Naive thymus-derived CD4-positive, alpha-beta T cell (primary cell): ENCODE measurements around the gene LARGE1. TPM values are rescaled to one million over a fixed set of nuclear protein-coding genes. Genes with fewer than 3 reads are reported as not detected.

Experiments
- ATAC-seq: fragments of 150-1000 bp; cut with Tn5 transposase; 2 replicates; pipeline ENCODE4 v1.10.0; 2021; ENCODE audit warnings: mild to moderate bottlenecking, moderate library complexity
- CTCF ChIA-PET: fragments of 350-600 bp; sonication (Branson Sonifier 250); formaldehyde crosslinking; loops from one replicate; lab custom pipeline; 2021; ENCODE audit warnings: antibody characterized with exemption; lab: Charles Lee
- POLR2A ChIA-PET: fragments of 350-600 bp; sonication (Branson Sonifier 250); formaldehyde crosslinking; loops from one replicate; lab custom pipeline; 2021; ENCODE audit warnings: antibody characterized with exemption, inconsistent platforms; lab: Charles Lee
- DNase-seq, 9 donors: peaks; one replicate each; pipeline versions ENCODE4 v3.0.0 to v3.0.0-alpha.2; 2020 to 2022; ENCODE audit warnings: mixed read lengths in 1 of 9
- H3K27ac ChIP-seq: one replicate; pipeline ENCODE4 v1.7.0; 2013; ENCODE audit warnings: mild to moderate bottlenecking, low read depth, low read length, moderate library complexity
- H3K27me3 ChIP-seq, 2 donors: one replicate each; pipeline ENCODE4 v1.7.0; 2013; ENCODE audit warnings: low read length in 2 of 2, mild to moderate bottlenecking in 2 of 2, moderate library complexity in 2 of 2; ENCODE audit not compliant: control insufficient read depth in 2 of 2, insufficient read depth in 2 of 2
- H3K36me3 ChIP-seq, 3 experiments: 1 replicate in 2 of 3; 2 replicates in 1 of 3; pipeline ENCODE4 v1.7.0; 2013; ENCODE audit warnings: low read length in 3 of 3, mild to moderate bottlenecking in 3 of 3, moderate library complexity in 1 of 3; ENCODE audit not compliant: insufficient read depth in 3 of 3, control insufficient read depth in 2 of 3
- H3K4me1 ChIP-seq, 2 donors: one replicate each; pipeline ENCODE4 v1.7.0; 2013; ENCODE audit warnings: low read length in 2 of 2, mild to moderate bottlenecking in 2 of 2, moderate library complexity in 1 of 2; ENCODE audit not compliant: control insufficient read depth in 2 of 2, insufficient read depth in 2 of 2
- H3K4me3 ChIP-seq: 2 replicates; pipeline ENCODE4 v1.7.0; 2013; ENCODE audit warnings: mild to moderate bottlenecking, low read length
- H3K9me3 ChIP-seq, 3 experiments: 1 replicate in 2 of 3; 2 replicates in 1 of 3; pipeline ENCODE4 v1.7.0; 2013; ENCODE audit warnings: low read length in 3 of 3; ENCODE audit not compliant: control insufficient read depth in 2 of 3
- H3K27ac Mint-ChIP-seq, 9 donors: one replicate each; pipeline ENCODE4 v1.8.0; 2020 to 2022; ENCODE audit warnings: mixed read lengths in 9 of 9, mild to moderate bottlenecking in 8 of 9, moderate library complexity in 5 of 9, inconsistent platforms in 2 of 9
- H3K27me3 Mint-ChIP-seq, 5 donors: one replicate each; pipeline ENCODE4 v1.8.0; 2021 to 2022; ENCODE audit warnings: mixed read lengths in 5 of 5, mild to moderate bottlenecking in 1 of 5
- H3K36me3 Mint-ChIP-seq, 5 donors: one replicate each; pipeline ENCODE4 v1.8.0; 2020 to 2022; ENCODE audit warnings: mixed read lengths in 5 of 5, mild to moderate bottlenecking in 3 of 5, inconsistent platforms in 1 of 5
- H3K4me1 Mint-ChIP-seq, 7 donors: one replicate each; pipeline ENCODE4 v1.8.0; 2020 to 2022; ENCODE audit warnings: mixed read lengths in 7 of 7, mild to moderate bottlenecking in 3 of 7, inconsistent platforms in 1 of 7
- H3K4me3 Mint-ChIP-seq, 10 donors: one replicate each; pipeline ENCODE4 v1.8.0; 2020 to 2022; ENCODE audit warnings: mild to moderate bottlenecking in 10 of 10, mixed read lengths in 10 of 10, moderate library complexity in 6 of 10, inconsistent platforms in 2 of 10
- H3K9me3 Mint-ChIP-seq, 11 donors: one replicate each; pipeline ENCODE4 v1.8.0; 2020 to 2022; ENCODE audit warnings: mixed read lengths in 11 of 11, mild to moderate bottlenecking in 4 of 11, inconsistent platforms in 1 of 11, moderate library complexity in 1 of 11
- intact Hi-C, 2 donors: fragments of 100-400 bp; cut with micrococcal nuclease; formaldehyde crosslinking; loops; one replicate each; pipeline ENCODE4 v1.15.1; 2023
- polyA plus RNA-seq, 2 donors: library from polyadenylated mRNA; unstranded; fragments of 300-500 nt; fragmentation: Illumina TruSeq; gene quantifications; one replicate each; pipeline ENCODE4 v1.2.3, GENCODE V29; 2021
- total RNA-seq, 6 experiments: library from RNA in 5 of 6; stranded (reverse) in 5 of 6; gene quantifications; 1 replicate in 5 of 6; 2 replicates in 1 of 6; pipeline ENCODE4 v1.2.3 and lab custom pipeline; 2021 to 2026

LARGE1 gene
- total and polyA plus RNA-seq, 7 experiments from 2014 or later, result 2.3 to 4.8 (median 3.0) TPM; not detected in 3

DNA sequence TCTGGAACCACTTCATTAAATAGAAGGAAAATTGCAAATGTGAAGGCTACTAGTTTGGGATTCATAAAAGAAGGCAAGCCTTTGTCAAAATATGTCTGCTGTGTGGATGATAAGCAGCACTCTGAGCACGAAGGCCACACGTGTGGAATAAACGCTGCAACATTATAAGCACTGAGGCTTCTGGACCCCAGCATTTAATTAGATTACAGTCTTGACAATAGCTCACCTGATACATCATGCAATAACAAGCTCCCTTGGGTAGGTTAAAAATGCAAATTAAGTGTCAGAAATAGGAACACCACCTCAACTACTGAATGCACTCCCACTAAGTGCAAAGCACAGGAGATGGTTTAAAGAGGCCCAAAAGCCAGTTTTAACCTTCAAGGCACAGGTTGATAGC is 179.3 kb downstream of the LARGE1 start:
- no peaks in the 10 kb centered on the region for H3K4me1 Mint-ChIP-seq
- ChIA-PET POLR2A (no interaction called here), CTCF (no interaction called here)
- no peak for DNase-seq
- no peak for ATAC-seq
- no peaks in the 10 kb centered on the region for H3K9me3 ChIP-seq
- intact Hi-C loops, result no loop called here
- no peak overlapping the region for H3K27ac Mint-ChIP-seq
- no peak overlapping the region for H3K4me3 ChIP-seq
- H3K27me3 Mint-ChIP-seq, result peaks cover 0 to 4% (median 0%) of the 10 kb centered on the region in 5 donors
- no peak overlapping the region for H3K4me3 Mint-ChIP-seq
- H3K4me1 ChIP-seq, result no peaks in the 10 kb centered on the region
- no peaks in the 10 kb centered on the region for H3K36me3 ChIP-seq
- H3K27ac ChIP-seq, result no peak overlapping the region
- no peaks in the 10 kb centered on the region for H3K27me3 ChIP-seq
- no peaks in the 10 kb centered on the region for H3K36me3 Mint-ChIP-seq
- H3K9me3 Mint-ChIP-seq, result peaks cover 0 to 19% (median 3%) of the 10 kb centered on the region in 11 donors

DNA sequence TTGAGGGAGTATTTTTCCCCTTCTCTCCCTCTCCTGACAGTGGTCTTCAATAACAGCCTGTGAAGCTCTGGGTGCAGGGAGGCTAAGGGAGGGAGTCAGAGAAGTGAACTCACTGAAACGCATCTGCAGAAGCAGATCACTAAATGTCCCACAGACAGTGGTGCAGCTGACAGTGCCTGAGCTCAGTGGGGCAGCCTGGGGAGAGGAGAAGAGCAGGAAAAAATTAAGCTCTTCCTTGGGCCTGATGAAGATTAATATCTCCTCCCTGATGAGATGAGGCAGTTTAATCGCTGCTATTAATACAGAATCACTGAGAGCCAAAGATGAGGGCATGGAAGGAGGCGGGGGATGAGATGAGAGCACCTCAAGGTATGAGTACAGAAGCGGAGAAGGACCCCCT is 180.8 kb downstream of the LARGE1 start:
- H3K4me3 ChIP-seq, result no peak overlapping the region
- H3K4me3 Mint-ChIP-seq, result no peak overlapping the region
- H3K27ac Mint-ChIP-seq, result no peak overlapping the region
- ATAC-seq (no peak), DNase-seq (no peak)
- POLR2A ChIA-PET, result no interaction called here
- H3K4me1 ChIP-seq, result no peaks in the 10 kb centered on the region
- H3K9me3 Mint-ChIP-seq, result peaks cover 0 to 22% (median 3%) of the 10 kb centered on the region in 11 donors
- no peaks in the 10 kb centered on the region for H3K4me1 Mint-ChIP-seq
- intact Hi-C loops, result no loop called here
- H3K36me3 Mint-ChIP-seq, result no peaks in the 10 kb centered on the region
- H3K27me3 ChIP-seq, result no peaks in the 10 kb centered on the region
- no peak overlapping the region for H3K27ac ChIP-seq
- CTCF ChIA-PET, result no interaction called here
- no peaks in the 10 kb centered on the region for H3K36me3 ChIP-seq
- peaks cover 0 to 4% (median 0%) of the 10 kb centered on the region in 5 donors for H3K27me3 Mint-ChIP-seq
- no peaks in the 10 kb centered on the region for H3K9me3 ChIP-seq

DNA sequence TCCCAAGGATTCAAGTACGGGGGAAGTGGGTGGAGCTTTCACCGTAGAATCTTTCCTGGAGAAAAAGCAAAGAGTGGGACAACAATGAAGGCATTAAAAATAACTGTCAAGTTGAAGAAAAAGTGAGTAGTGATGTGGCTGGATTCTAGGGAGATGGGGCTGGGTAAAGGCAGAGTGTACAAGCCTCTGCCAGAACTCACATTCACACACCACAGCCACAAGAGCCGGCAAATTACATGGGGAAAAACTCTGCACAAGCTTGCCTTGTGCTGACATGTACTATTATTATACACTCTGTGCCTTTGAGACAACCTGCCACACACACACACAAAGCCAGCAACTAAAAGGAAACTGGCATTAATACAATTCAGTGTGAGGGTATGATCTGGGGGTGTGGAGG is 182.6 kb downstream of the LARGE1 start:
- H3K4me1 ChIP-seq, result no peaks in the 10 kb centered on the region
- H3K27me3 Mint-ChIP-seq, result peaks cover 0 to 4% (median 0%) of the 10 kb centered on the region in 5 donors
- POLR2A ChIA-PET, result no interaction called here
- H3K4me3 Mint-ChIP-seq, result no peak overlapping the region
- intact Hi-C loops, result no loop called here
- H3K27ac ChIP-seq, result no peak overlapping the region
- H3K27ac Mint-ChIP-seq, result no peak overlapping the region
- H3K4me3 ChIP-seq, result no peak overlapping the region
- CTCF ChIA-PET, result no interaction called here
- H3K9me3 ChIP-seq, result no peaks in the 10 kb centered on the region
- ATAC-seq (no peak), DNase-seq (no peak)
- peaks cover 0 to 21% (median 3%) of the 10 kb centered on the region in 11 donors for H3K9me3 Mint-ChIP-seq
- H3K36me3 Mint-ChIP-seq, result no peaks in the 10 kb centered on the region
- H3K36me3 ChIP-seq, result no peaks in the 10 kb centered on the region
- H3K4me1 Mint-ChIP-seq, result no peaks in the 10 kb centered on the region
- no peaks in the 10 kb centered on the region for H3K27me3 ChIP-seq

DNA sequence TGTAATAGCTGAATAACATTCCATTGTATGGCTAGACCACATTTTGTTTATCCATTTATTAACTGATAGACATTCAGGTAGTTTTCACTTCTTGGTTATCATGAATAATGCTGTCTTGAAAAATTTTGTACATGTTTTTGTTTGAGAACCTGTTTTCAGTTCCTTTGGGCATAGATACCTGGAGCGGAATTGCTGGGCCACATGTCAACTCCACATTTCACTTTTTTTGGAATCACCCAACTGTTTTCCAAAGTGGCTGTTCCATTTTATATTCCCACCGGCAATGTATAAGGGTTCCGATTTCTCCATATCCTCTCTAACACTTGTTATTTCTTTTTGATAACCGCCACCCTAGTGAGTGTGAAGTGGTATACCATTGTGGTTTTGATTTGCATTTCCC is 184.3 kb downstream of the LARGE1 start:
- Mint-ChIP-seq H3K27ac (no peak overlapping the region), H3K4me3 (no peak overlapping the region), H3K36me3 (no peaks in the 10 kb centered on the region), H3K27me3 (no peaks in the 10 kb centered on the region), H3K9me3 (peaks cover 0 to 25% (median 5%) of the 10 kb centered on the region in 11 donors), H3K4me1 (no peaks in the 10 kb centered on the region)
- ChIA-PET CTCF (interaction anchor here (0.7 kb wide), 1 partner anchor 218 kb away, joined by 3 read pairs; no protein-coding TSS in a partner anchor), POLR2A (no interaction called here)
- intact Hi-C loops, result no loop called here
- no peak overlapping the region for H3K27ac ChIP-seq
- H3K4me3 ChIP-seq, result no peak overlapping the region
- no peaks in the 10 kb centered on the region for H3K9me3 ChIP-seq
- H3K36me3 ChIP-seq, result no peaks in the 10 kb centered on the region
- H3K4me1 ChIP-seq, result no peaks in the 10 kb centered on the region
- ATAC-seq, result no peak
- no peak for DNase-seq
- no peaks in the 10 kb centered on the region for H3K27me3 ChIP-seq

DNA sequence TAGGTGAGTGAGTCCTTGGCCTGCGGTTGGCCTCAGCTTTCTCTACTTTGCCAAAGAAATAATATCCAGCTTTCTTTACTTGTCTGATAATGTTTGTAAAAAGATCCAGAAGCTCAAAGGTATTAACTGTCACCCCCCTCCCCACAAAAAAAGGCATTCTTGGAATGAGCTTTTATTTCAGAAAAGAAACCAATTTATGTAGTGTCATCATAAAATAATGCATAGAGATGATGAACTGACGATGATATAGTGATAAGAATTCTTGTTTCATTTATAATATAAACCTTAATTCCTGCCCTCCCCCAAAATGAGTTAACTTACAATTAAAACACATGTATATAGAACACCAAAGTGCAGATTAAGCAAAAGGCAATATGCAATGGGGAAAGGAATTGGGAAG is 191.4 kb downstream of the LARGE1 start:
- Mint-ChIP-seq H3K9me3 (peaks cover 0 to 27% (median 7%) of the 10 kb centered on the region in 11 donors), H3K36me3 (no peaks in the 10 kb centered on the region), H3K27ac (no peak overlapping the region), H3K27me3 (peaks cover 0 to 3% (median 0%) of the 10 kb centered on the region in 5 donors), H3K4me1 (peaks cover 0 to 5% (median 0%) of the 10 kb centered on the region in 7 donors), H3K4me3 (no peak overlapping the region)
- CTCF ChIA-PET, result no interaction called here
- Histone ChIP-seq H3K27ac (no peak overlapping the region), H3K27me3 (no peaks in the 10 kb centered on the region), H3K36me3 (no peaks in the 10 kb centered on the region), H3K9me3 (no peaks in the 10 kb centered on the region), H3K4me1 (no peaks in the 10 kb centered on the region), H3K4me3 (no peak overlapping the region)
- POLR2A ChIA-PET, result no interaction called here
- ATAC-seq (no peak), DNase-seq (no peak)
- intact Hi-C loops, result no loop called here

DNA sequence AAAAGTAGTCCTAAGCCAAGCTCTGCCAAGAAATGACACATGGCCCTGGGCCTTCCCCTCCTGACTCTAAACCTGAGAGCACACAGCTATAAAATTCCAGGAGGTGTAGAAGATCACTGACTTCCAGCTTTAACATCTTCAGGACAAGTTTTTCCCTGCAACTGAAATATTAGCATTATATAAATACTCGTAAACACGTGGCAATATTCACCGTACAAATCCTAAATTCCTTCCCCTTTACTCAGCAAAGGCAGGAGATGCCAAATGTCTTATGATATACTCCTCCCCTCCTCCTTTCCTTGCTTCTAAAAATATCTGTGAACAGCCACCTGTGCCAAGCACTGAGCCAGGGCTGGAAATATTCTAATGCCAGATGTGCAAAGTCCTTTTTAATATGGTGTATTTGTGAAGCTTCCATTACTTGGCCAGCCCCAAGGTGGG is 194.0 kb downstream of the LARGE1 start:
- Mint-ChIP-seq H3K4me1 (peaks cover 0 to 6% (median 0%) of the 10 kb centered on the region in 7 donors), H3K36me3 (no peaks in the 10 kb centered on the region), H3K27ac (no peak overlapping the region), H3K27me3 (peaks cover 0 to 6% (median 0%) of the 10 kb centered on the region in 5 donors), H3K4me3 (no peak overlapping the region), H3K9me3 (peaks cover 0 to 31% (median 7%) of the 10 kb centered on the region in 11 donors)
- H3K36me3 ChIP-seq, result no peaks in the 10 kb centered on the region
- no peak overlapping the region for H3K27ac ChIP-seq
- intact Hi-C loops, result no loop called here
- ChIA-PET CTCF (no interaction called here), POLR2A (no interaction called here)
- H3K27me3 ChIP-seq, result no peaks in the 10 kb centered on the region
- H3K4me1 ChIP-seq, result no peaks in the 10 kb centered on the region
- no peak for ATAC-seq
- H3K9me3 ChIP-seq, result no peaks in the 10 kb centered on the region
- no peak for DNase-seq
- no peak overlapping the region for H3K4me3 ChIP-seq

DNA sequence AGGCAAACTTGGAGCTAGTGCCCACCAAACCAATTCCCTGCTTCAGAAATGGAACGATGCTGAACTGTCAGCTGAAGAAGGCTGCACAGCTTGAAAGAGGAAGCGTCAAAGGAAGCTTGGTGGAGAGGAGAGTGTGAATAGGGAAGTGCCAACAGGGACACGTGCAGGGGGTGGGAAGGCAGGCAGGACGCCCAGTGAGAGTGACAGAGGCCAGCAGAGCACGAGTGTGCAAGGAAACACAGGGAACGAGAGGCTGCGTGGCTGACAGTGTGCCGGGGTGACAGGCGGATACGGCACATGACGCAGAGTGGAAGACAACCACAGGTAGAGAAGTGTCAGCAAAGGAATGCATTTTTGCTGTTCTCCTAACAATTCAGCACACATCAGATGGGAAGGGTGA is 196.4 kb downstream of the LARGE1 start:
- no peaks in the 10 kb centered on the region for H3K9me3 ChIP-seq
- no peaks in the 10 kb centered on the region for H3K27me3 ChIP-seq
- ATAC-seq, result no peak
- DNase-seq, result no peak
- no peaks in the 10 kb centered on the region for H3K36me3 Mint-ChIP-seq
- no peak overlapping the region for H3K4me3 Mint-ChIP-seq
- intact Hi-C loops, result no loop called here
- no peak overlapping the region for H3K4me3 ChIP-seq
- peaks cover 0 to 6% (median 0%) of the 10 kb centered on the region in 5 donors for H3K27me3 Mint-ChIP-seq
- no peak overlapping the region for H3K27ac Mint-ChIP-seq
- POLR2A ChIA-PET, result no interaction called here
- peaks cover 0 to 26% (median 7%) of the 10 kb centered on the region in 11 donors for H3K9me3 Mint-ChIP-seq
- H3K27ac ChIP-seq, result no peak overlapping the region
- H3K4me1 ChIP-seq, result no peaks in the 10 kb centered on the region
- CTCF ChIA-PET, result no interaction called here
- H3K36me3 ChIP-seq, result no peaks in the 10 kb centered on the region
- peaks cover 0 to 6% (median 0%) of the 10 kb centered on the region in 7 donors for H3K4me1 Mint-ChIP-seq
